HCT116 (cell line): Measurements from ENCODE around the gene TCP11. TPM values are rescaled to one million over a fixed set of nuclear protein-coding genes. Genes with fewer than 3 reads are reported as not detected.

Experiments
- ATAC-seq: fragments of 200-7000 bp; cut with Tn5 transposase; 2 replicates; pipeline ENCODE4 v1.9.1; 2020; ENCODE audit warnings: mild to moderate bottlenecking, moderate library complexity
- BruUV-seq: library from RNA; stranded (reverse); fragments of 400-500 nt; replicated peaks from 2 replicates; lab custom pipeline; 2021; lab: Mats Ljungman, UMichigan
- CTCF ChIA-PET: fragments of 300-600 bp; sonication (Branson Sonifier 250); formaldehyde crosslinking; loops from one replicate; lab custom pipeline; 2021; ENCODE audit warnings: antibody characterized with exemption; lab: Charles Lee
- POLR2A ChIA-PET: fragments of 300-600, 350-600 bp; sonication (Branson Sonifier 250); formaldehyde crosslinking; loops from one replicate; lab custom pipeline; 2021; ENCODE audit warnings: antibody characterized with exemption; lab: Charles Lee
- RAD21 ChIA-PET, 2 experiments: fragments of 300-600 bp; sonication (Branson Sonifier 250); formaldehyde crosslinking; loops; one replicate each; lab custom pipeline; 2023; ENCODE audit warnings: low total read pairs in 2 of 2; ENCODE audit not compliant: uncharacterized antibody in 2 of 2, unreplicated experiment in 2 of 2, low non-redundant PET in 1 of 2; lab: Charles Lee
- DNase-seq: peaks from one replicate; pipeline ENCODE4 v3.0.0-alpha.2; 2010; ENCODE audit warnings: low read depth, low spot score
- H2AFZ ChIP-seq: fragments of 200-600 bp; shearing (Covaris generic), sonication (generic); 2 replicates; pipeline ENCODE4 v1.6.1; 2017; ENCODE audit warnings: low read depth, mixed run types, mixed read lengths, antibody characterized with exemption, low read length; ENCODE audit not compliant: poor library complexity, severe bottlenecking
- H3K27ac ChIP-seq: 2 replicates; pipeline ENCODE4 v1.5.1; 2012; ENCODE audit warnings: low read depth, low read length
- H3K27me3 ChIP-seq: fragments of 200-600 bp; sonication (generic); 2 replicates; pipeline ENCODE4 v1.6.1; 2016; ENCODE audit warnings: mixed run types, low read length, mixed read lengths; ENCODE audit not compliant: insufficient read depth
- H3K36me3 ChIP-seq, 2 experiments: fragments of 200-500 bp in 1 of 2; fragments of 200-600 bp in 1 of 2; sonication (Bioruptor generic) in 1 of 2; sonication (generic) in 1 of 2; 2 replicates each; pipeline versions ENCODE4 v1.5.1 to v1.6.1; 2014 to 2016; ENCODE audit warnings: low read length in 2 of 2, inconsistent platforms in 1 of 2, mixed read lengths in 1 of 2, mixed run types in 1 of 2; ENCODE audit not compliant: insufficient read depth in 2 of 2, control insufficient read depth in 1 of 2
- H3K4me1 ChIP-seq, 2 experiments: fragments of 200-600 bp in 1 of 2; sonication (generic) in 1 of 2; 2 replicates each; pipeline versions ENCODE4 v1.5.1 to v1.6.1; 2012 to 2017; ENCODE audit warnings: low read length in 2 of 2, inconsistent platforms in 1 of 2, mild to moderate bottlenecking in 1 of 2, mixed read lengths in 1 of 2, mixed run types in 1 of 2, moderate library complexity in 1 of 2; ENCODE audit not compliant: insufficient read depth in 2 of 2, control insufficient read depth in 1 of 2
- H3K4me2 ChIP-seq: fragments of 200-600 bp; sonication (generic); 2 replicates; pipeline ENCODE4 v1.6.1; 2017; ENCODE audit warnings: mixed run types, low read length, mixed read lengths
- H3K4me3 ChIP-seq, 2 experiments: fragments of 200-600 bp in 1 of 2; sonication (generic) in 1 of 2; replicated peaks in 1 of 2; 2 replicates each; pipeline ENCODE4 v1.5.1; 2011 to 2016; ENCODE audit warnings: low read length in 2 of 2, control low read depth in 1 of 2, low read depth in 1 of 2, mild to moderate bottlenecking in 1 of 2, mixed read lengths in 1 of 2, mixed run types in 1 of 2
- H3K79me2 ChIP-seq: fragments of 200-600 bp; sonication (generic); 2 replicates; pipeline ENCODE4 v1.6.1; 2017; ENCODE audit warnings: mild to moderate bottlenecking, mixed run types, low read length, moderate library complexity, mixed read lengths; ENCODE audit not compliant: insufficient read depth
- H3K9ac ChIP-seq: fragments of 200-600 bp; sonication (generic); 2 replicates; pipeline ENCODE4 v1.6.1; 2016; ENCODE audit warnings: low read length, mixed read lengths
- H3K9me2 ChIP-seq: fragments of 200-600 bp; sonication (generic), shearing (Covaris generic); 2 replicates; pipeline ENCODE4 v1.6.1; 2017; ENCODE audit warnings: mixed run types, mild to moderate bottlenecking, moderate library complexity; ENCODE audit not compliant: insufficient read depth
- H3K9me3 ChIP-seq, 2 experiments: fragments of 200-500 bp in 1 of 2; fragments of 200-600 bp in 1 of 2; sonication (Bioruptor generic) in 1 of 2; sonication (generic) in 1 of 2; 2 replicates each; pipeline ENCODE4 v1.6.1; 2014 to 2017; ENCODE audit warnings: low read length in 2 of 2, mixed read lengths in 2 of 2, inconsistent platforms in 1 of 2, low read depth in 1 of 2, mild to moderate bottlenecking in 1 of 2, mixed run types in 1 of 2, moderate library complexity in 1 of 2; ENCODE audit not compliant: control insufficient read depth in 1 of 2, insufficient read depth in 1 of 2
- H4K20me1 ChIP-seq: fragments of 200-600 bp; sonication (generic), shearing (Covaris generic); 2 replicates; pipeline ENCODE4 v1.6.1; 2017; ENCODE audit warnings: mixed run types, mild to moderate bottlenecking, moderate library complexity; ENCODE audit not compliant: insufficient read depth
- CBX3 ChIP-seq: IDR thresholded peaks from 2 replicates; pipeline ENCODE4 v1.6.1; 2012; ENCODE audit warnings: low read depth
- ELF1 ChIP-seq: IDR thresholded peaks from 2 replicates; pipeline ENCODE4 v1.6.1; 2012; ENCODE audit warnings: low read depth, borderline replicate concordance
- EZH2 ChIP-seq: fragments of 200-600 bp; sonication (generic); IDR thresholded peaks from 2 replicates; pipeline ENCODE4 v1.6.1; 2017; ENCODE audit warnings: antibody characterized with exemption, mixed run types
- EZH2phosphoT487 ChIP-seq: fragments of 200-600 bp; IDR thresholded peaks from 2 replicates; pipeline ENCODE4 v1.6.1; 2018; ENCODE audit warnings: antibody characterized with exemption, borderline replicate concordance
- FOSL1 ChIP-seq: IDR thresholded peaks from 2 replicates; pipeline ENCODE4 v1.6.1; 2012; ENCODE audit warnings: low read depth
- JUND ChIP-seq: IDR thresholded peaks from 2 replicates; pipeline ENCODE4 v1.6.1; 2012
- POLR2AphosphoS5 ChIP-seq: IDR thresholded peaks from 2 replicates; pipeline ENCODE4 v1.6.1; 2011; ENCODE audit warnings: mild to moderate bottlenecking, low read depth, low read length, moderate library complexity
- RAD21 ChIP-seq: IDR thresholded peaks from 2 replicates; pipeline ENCODE4 v1.6.1; 2012; ENCODE audit warnings: low read depth, mild to moderate bottlenecking
- SIN3A ChIP-seq: IDR thresholded peaks from 2 replicates; pipeline ENCODE4 v1.6.1; 2012; ENCODE audit warnings: low read depth
- SP1 ChIP-seq: IDR thresholded peaks from 2 replicates; pipeline ENCODE4 v1.6.1; 2012; ENCODE audit warnings: low read depth
- YY1 ChIP-seq: IDR thresholded peaks from 2 replicates; pipeline ENCODE4 v1.6.1; 2011; ENCODE audit warnings: low read length, low read depth, moderate library complexity, mild to moderate bottlenecking; ENCODE audit not compliant: insufficient replicate concordance; ENCODE audit errors: extremely low read depth
- ZFX ChIP-seq: fragments of 450-650 bp; IDR thresholded peaks from 2 replicates; pipeline ENCODE4 v1.6.1; 2017
- ZNF274 ChIP-seq: fragments of 200-500 bp; sonication (Bioruptor generic); IDR thresholded peaks from 2 replicates; pipeline ENCODE4 v1.6.1; 2014; ENCODE audit warnings: mild to moderate bottlenecking, low read depth, low read length, inconsistent platforms
- intact Hi-C: fragments of 100-400 bp; cut with micrococcal nuclease; formaldehyde crosslinking; loops from 2 replicates; pipeline ENCODE4 v1.10.0; 2022
- total RNA-seq: library from RNA; stranded (reverse); gene quantifications from one replicate; pipeline ENCODE4 v1.2.1, GENCODE V29; 2021; ENCODE audit not compliant: unreplicated experiment
- TF ChIP-seq, protein P1 (sequence below): IDR thresholded peaks from 2 replicates; pipeline ENCODE4 v1.6.1; 2012; ENCODE audit warnings: low read depth
- TF ChIP-seq, protein P2 (sequence below), 3 experiments: fragments of 200-600 bp in 1 of 3; sonication (generic) in 1 of 3; IDR thresholded peaks in 2 of 3; conservative IDR thresholded peaks in 1 of 3; 2 replicates each; pipeline ENCODE4 v1.5.1; 2012 to 2017; ENCODE audit warnings: low read depth in 2 of 3, low read length in 2 of 3, antibody characterized with exemption in 1 of 3, borderline replicate concordance in 1 of 3, control low read depth in 1 of 3, mild to moderate bottlenecking in 1 of 3, mixed read lengths in 1 of 3, mixed run types in 1 of 3, moderate library complexity in 1 of 3; ENCODE audit not compliant: insufficient read depth in 1 of 3

Gene TCP11
- total RNA-seq, 1 experiment from 2014 or later, result not detected

DNA sequence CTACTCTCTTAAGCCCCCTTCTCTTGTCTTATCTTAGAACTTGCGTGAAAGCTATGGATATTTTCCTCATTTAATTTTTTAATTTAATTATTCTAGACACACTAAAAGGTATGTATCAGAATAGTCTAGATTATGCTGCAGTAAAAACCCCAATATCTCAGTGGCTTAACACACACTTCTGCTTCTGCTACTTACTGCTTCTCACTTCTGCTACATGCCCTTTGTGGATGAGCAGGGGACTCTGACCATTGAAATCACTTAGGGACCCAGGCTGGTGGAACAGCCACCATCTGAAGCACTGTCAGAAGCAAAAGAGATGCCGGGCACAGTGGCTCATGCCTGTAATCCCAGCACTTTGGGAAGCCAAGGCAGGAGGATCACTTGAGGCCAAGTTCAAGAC is 45.4 kb upstream of the TCP11 start:
- CTCF ChIA-PET, result no interaction called here
- ATAC-seq, result no peak
- H3K36me3 ChIP-seq, result no peaks in the 10 kb centered on the region
- no peaks in the 10 kb centered on the region for H3K9me2 ChIP-seq
- RAD21 ChIA-PET, result no interaction called here
- no peak overlapping the region for H3K9ac ChIP-seq
- H3K79me2 ChIP-seq, result no peaks in the 10 kb centered on the region
- H4K20me1 ChIP-seq, result no peaks in the 10 kb centered on the region
- POLR2A ChIA-PET, result interaction anchor here (1.2 kb wide), 1 partner anchor 30 kb away, joined by 3 read pairs; no protein-coding TSS in a partner anchor
- H3K4me1 ChIP-seq, result peaks cover 11 to 29% of the 10 kb centered on the region in 2 experiments
- TF ChIP-seq, protein P1, sequence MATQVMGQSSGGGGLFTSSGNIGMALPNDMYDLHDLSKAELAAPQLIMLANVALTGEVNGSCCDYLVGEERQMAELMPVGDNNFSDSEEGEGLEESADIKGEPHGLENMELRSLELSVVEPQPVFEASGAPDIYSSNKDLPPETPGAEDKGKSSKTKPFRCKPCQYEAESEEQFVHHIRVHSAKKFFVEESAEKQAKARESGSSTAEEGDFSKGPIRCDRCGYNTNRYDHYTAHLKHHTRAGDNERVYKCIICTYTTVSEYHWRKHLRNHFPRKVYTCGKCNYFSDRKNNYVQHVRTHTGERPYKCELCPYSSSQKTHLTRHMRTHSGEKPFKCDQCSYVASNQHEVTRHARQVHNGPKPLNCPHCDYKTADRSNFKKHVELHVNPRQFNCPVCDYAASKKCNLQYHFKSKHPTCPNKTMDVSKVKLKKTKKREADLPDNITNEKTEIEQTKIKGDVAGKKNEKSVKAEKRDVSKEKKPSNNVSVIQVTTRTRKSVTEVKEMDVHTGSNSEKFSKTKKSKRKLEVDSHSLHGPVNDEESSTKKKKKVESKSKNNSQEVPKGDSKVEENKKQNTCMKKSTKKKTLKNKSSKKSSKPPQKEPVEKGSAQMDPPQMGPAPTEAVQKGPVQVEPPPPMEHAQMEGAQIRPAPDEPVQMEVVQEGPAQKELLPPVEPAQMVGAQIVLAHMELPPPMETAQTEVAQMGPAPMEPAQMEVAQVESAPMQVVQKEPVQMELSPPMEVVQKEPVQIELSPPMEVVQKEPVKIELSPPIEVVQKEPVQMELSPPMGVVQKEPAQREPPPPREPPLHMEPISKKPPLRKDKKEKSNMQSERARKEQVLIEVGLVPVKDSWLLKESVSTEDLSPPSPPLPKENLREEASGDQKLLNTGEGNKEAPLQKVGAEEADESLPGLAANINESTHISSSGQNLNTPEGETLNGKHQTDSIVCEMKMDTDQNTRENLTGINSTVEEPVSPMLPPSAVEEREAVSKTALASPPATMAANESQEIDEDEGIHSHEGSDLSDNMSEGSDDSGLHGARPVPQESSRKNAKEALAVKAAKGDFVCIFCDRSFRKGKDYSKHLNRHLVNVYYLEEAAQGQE, result no peak
- intact Hi-C loops, result no loop called here
- no peak overlapping the region for H3K4me3 ChIP-seq
- no peak overlapping the region for H3K27ac ChIP-seq
- BruUV-seq, result no TSS peak
- no peaks in the 10 kb centered on the region for H3K9me3 ChIP-seq
- H3K4me2 ChIP-seq, result no peak overlapping the region
- no peak for DNase-seq
- H2AFZ ChIP-seq, result no peak overlapping the region
- H3K27me3 ChIP-seq, result no peaks in the 10 kb centered on the region

DNA sequence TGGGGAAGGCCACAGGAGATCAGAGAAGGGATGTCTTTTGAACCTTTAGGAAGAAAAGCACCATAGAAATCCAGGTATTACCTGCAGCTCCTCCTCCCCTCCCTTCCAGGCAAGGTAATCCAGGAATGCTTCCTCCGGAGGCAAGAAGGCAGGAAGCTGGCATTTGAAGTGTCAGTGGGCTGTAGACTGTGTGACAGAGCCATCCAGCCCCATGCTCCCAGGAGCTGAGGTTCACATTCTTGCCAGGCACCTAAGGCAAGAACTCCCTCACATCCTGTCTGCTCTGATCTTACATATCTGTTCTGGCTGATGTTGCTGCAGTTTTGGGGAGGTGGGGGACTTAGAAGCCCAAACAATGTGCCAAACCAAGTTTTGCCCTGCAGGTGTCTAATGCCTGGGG is 44.8 kb upstream of the TCP11 start:
- Histone ChIP-seq H2AFZ (no peak overlapping the region), H3K9ac (no peak overlapping the region), H3K9me2 (no peaks in the 10 kb centered on the region), H3K36me3 (no peaks in the 10 kb centered on the region), H3K79me2 (no peaks in the 10 kb centered on the region), H3K4me2 (no peak overlapping the region), H4K20me1 (no peaks in the 10 kb centered on the region), H3K4me3 (no peak overlapping the region), H3K4me1 (peaks cover 17 to 35% of the 10 kb centered on the region in 2 experiments), H3K27me3 (no peaks in the 10 kb centered on the region), H3K9me3 (no peaks in the 10 kb centered on the region), H3K27ac (no peak overlapping the region)
- ATAC-seq (no peak), DNase-seq (no peak)
- intact Hi-C loops, result no loop called here
- TF ChIP-seq CBX3 (no peak), YY1 (no peak), EZH2phosphoT487 (no peak), FOSL1 (no peak), ZNF274 (no peak), SIN3A (no peak), ZFX (no peak), EZH2 (no peak), JUND (no peak), SP1 (no peak), ELF1 (no peak), RAD21 (no peak), POLR2AphosphoS5 (no peak)
- TF ChIP-seq, protein P2, sequence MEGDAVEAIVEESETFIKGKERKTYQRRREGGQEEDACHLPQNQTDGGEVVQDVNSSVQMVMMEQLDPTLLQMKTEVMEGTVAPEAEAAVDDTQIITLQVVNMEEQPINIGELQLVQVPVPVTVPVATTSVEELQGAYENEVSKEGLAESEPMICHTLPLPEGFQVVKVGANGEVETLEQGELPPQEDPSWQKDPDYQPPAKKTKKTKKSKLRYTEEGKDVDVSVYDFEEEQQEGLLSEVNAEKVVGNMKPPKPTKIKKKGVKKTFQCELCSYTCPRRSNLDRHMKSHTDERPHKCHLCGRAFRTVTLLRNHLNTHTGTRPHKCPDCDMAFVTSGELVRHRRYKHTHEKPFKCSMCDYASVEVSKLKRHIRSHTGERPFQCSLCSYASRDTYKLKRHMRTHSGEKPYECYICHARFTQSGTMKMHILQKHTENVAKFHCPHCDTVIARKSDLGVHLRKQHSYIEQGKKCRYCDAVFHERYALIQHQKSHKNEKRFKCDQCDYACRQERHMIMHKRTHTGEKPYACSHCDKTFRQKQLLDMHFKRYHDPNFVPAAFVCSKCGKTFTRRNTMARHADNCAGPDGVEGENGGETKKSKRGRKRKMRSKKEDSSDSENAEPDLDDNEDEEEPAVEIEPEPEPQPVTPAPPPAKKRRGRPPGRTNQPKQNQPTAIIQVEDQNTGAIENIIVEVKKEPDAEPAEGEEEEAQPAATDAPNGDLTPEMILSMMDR (IDR thresholded peaks at IDR 0.05 in 2 of 3, conservative IDR thresholded peaks at IDR 0.05 in 1 of 3; ENCODE audit: borderline replicate concordance in 1 of 3, insufficient read depth in 1 of 3, low read depth in 2 of 3, low read length in 2 of 3), result no peak
- no TSS peak for BruUV-seq
- ChIA-PET CTCF (no interaction called here), POLR2A (interaction anchor here (1.2 kb wide), 1 partner anchor 29 kb away, joined by 3 read pairs; no protein-coding TSS in a partner anchor), RAD21 (no interaction called here)
